ENCODE data around the gene MEIOB.

The MEIOB gene

DNA sequence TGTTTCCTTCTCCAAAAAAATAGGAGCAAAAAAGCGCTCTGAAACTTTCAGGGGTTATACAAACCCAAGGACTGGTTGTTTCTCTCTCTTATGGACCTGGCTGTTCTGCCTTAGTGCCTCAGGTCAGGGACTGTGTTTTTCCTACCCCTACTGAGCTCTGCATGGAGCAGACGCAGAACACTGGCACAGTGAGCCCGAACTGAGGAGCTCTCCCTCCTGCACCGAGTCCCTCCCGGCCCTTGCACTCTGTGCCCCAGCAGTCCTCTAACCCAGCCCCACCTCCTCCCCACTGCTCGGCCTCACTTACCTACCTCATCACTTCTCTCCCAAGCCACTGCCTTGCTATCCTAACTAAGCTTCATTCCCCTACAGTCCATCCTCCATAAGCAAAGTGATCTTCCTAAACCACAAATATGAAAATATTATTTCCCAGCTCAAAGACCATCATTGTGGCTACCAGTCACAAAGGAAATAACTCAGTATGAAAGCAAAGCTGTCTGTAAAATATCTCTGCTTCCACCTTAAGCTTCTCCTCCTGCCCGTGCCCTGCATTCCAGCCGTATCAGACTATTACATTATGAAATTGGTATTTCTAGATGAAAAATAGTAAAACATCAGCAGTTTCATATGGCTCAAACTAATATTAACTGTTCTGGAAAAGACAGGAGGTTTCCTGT, 13.6 kb downstream of the MEIOB start:
- in situ Hi-C loops (cut with HindIII; ENCODE audit: low pct_unique_long_range_greater_than_20kb, low sequenced_read_pairs), result no loop called here
- no peak for DNase-seq (ENCODE audit: low read depth in 1 of 2, low spot score in 1 of 2)
- no peak for TF ChIP-seq JUND (IDR thresholded peaks at IDR 0.05; ENCODE audit: low read depth)

DNA sequence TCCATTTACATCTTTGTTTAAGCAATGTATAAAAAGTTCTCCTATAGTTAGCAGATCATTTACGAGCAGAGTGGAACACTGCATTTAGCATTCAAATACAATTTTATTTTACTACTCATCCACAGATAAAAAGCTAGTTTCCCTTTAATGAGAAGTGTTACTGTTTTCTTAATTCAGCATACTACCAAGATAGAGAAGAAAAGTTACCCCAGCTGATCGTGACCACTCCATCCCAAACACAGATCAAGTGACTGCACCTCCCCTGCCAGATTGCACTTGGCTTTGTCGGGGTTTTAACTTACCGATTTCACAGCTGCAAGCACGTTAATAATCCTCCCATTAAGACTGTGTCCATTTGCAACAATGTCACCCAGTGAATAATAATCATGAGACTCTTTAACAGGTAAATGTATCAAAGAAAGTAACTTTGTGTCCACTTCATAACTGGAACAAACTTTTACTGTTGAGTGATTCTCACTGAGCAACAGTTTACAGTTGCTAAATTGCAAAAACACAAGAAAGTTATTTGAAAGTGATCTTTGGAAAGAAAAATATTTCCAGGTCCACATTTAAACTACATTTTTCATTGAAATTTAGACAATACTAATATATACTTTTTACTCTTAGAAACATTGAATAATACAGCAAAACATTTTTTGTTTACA, 14.4 kb downstream of the MEIOB start:
- in situ Hi-C loops (cut with HindIII; ENCODE audit: low pct_unique_long_range_greater_than_20kb, low sequenced_read_pairs), result no loop called here
- no peak for DNase-seq (ENCODE audit: low read depth in 1 of 2, low spot score in 1 of 2)
- TF ChIP-seq JUND (IDR thresholded peaks at IDR 0.05; ENCODE audit: low read depth), result no peak

DNA sequence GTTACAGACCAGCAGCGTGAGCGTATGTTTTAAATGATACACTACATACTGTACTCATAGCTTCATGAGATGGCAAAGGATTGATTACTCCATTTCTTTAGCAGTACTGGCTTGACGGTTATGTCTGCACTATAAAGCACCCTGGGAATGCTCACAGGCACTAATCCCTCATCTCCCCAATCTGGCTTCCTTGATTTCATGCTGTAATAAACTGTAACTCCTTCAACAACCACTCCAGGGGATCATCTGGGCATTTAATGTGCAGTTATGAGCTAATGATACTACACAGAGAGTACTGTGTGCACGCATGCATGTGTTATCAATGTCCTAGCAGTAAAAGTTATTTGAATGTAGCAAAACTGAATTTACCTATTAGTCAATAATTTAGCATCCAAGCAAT, 20.2 kb downstream of the MEIOB start:
- in situ Hi-C loops (cut with HindIII; ENCODE audit: low pct_unique_long_range_greater_than_20kb, low sequenced_read_pairs), result no loop called here
- DNase-seq (ENCODE audit: low read depth in 1 of 2, low spot score in 1 of 2), result no peak
- no peak for TF ChIP-seq JUND (IDR thresholded peaks at IDR 0.05; ENCODE audit: low read depth)

GRCh38 chr16:1850981-1851380, 21.0 kb downstream of the MEIOB start:
- no peak for TF ChIP-seq JUND (IDR thresholded peaks at IDR 0.05; ENCODE audit: low read depth)
- DNase-seq (ENCODE audit: low read depth in 1 of 2, low spot score in 1 of 2), result no peak
- in situ Hi-C loops (cut with HindIII; ENCODE audit: low pct_unique_long_range_greater_than_20kb, low sequenced_read_pairs), result no loop called here

- TF ChIP-seq JUND (IDR thresholded peaks at IDR 0.05; ENCODE audit: low read depth), result no peak
Observed at GRCh38 chr16:1846416-1846815, 25.5 kb downstream of the MEIOB start.

DNA sequence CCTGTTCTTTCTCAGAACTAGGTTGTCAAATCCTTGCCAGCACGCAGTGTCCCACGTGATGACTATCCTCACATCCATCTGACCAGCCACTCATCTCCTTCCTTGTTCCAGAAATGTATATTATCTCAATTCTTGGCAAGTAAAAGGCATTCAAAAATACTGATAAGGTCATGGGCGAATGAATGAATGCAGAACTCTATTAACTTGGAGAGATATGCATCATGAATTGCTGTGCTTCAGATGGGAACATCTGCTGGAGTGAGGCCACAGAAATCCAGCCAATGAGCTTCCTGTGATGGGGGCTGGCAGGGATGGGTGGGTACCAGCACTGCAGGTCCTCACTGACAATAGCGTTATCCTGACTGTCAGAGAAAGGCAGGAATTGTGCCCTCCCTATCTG, 26.0 kb downstream of the MEIOB start:
- no peak for TF ChIP-seq JUND (IDR thresholded peaks at IDR 0.05; ENCODE audit: low read depth)
- no peak for DNase-seq (ENCODE audit: low read depth in 1 of 2, low spot score in 1 of 2)
- in situ Hi-C loops (cut with HindIII; ENCODE audit: low pct_unique_long_range_greater_than_20kb, low sequenced_read_pairs), result no loop called here

More at GRCh38 chr16:1846416-1846815, 25.5 kb downstream of the MEIOB start:
- in situ Hi-C loops (cut with HindIII; ENCODE audit: low pct_unique_long_range_greater_than_20kb, low sequenced_read_pairs), result no loop called here
- no peak for DNase-seq (ENCODE audit: low read depth in 1 of 2, low spot score in 1 of 2)

- DNase-seq (ENCODE audit: low read depth in 1 of 2, low spot score in 1 of 2), result peak in 1 of 2 experiments; percentile 56
- in situ Hi-C loops (cut with HindIII; ENCODE audit: low pct_unique_long_range_greater_than_20kb, low sequenced_read_pairs), result no loop called here
- TF ChIP-seq JUND (IDR thresholded peaks at IDR 0.05; ENCODE audit: low read depth), result no peak
Observed at GRCh38 chr16:1839554-1839953, 32.4 kb downstream of the MEIOB start.

DNA sequence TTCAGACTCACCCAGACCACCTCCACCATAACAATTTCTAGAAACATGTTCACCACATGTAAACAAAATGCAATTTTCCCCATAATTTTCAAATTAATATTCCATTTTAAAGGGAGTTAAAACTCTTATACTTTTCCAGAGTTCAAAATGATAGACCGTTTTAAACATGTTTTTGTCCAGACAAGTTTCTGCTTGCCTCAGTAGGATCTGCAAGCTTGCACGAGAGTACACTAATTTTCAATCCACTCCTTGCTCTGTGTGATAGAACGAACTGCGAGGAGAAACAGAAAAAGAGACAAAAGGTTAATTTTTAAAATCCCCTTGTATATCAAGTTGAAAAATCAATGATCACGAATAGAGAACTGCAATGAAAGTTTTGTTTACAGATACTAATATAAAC, 37.9 kb downstream of the MEIOB start:
- DNase-seq (ENCODE audit: low read depth in 1 of 2, low spot score in 1 of 2), result no peak
- in situ Hi-C loops (cut with HindIII; ENCODE audit: low pct_unique_long_range_greater_than_20kb, low sequenced_read_pairs), result no loop called here
- no peak for TF ChIP-seq JUND (IDR thresholded peaks at IDR 0.05; ENCODE audit: low read depth)

DNA sequence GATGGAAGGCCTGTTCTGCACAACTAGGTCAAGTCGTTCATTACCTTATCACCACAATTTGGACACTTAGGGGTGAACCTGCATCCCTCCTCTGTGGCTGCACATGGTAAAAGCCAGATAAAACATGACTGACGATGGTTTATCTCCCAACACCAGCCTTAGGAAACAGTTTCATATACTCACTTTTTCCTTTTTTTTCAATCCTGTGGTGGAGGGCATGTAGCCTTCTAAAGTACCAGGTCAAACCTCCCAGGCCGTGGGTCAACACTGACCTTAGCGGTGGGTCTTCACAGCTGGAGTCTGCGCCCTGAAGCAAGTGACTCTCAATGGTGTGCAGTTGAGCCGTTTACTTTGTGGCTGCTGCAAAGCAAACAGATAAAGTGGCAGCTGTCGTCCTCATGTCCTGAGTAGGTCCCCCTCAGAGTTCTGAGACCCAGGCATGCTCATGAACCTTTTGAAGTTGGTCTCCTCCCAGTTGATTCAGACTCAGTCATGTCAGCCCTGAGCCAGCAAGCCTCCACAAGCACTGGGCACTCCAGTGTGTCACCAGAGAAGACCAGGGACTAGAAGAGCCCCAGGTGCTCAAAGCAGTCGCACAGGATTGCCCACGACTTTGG, 39.0 kb downstream of the MEIOB start:
- in situ Hi-C loops (cut with HindIII; ENCODE audit: low pct_unique_long_range_greater_than_20kb, low sequenced_read_pairs), result no loop called here
- no peak for DNase-seq (ENCODE audit: low read depth in 1 of 2, low spot score in 1 of 2)
- TF ChIP-seq JUND (IDR thresholded peaks at IDR 0.05; ENCODE audit: low read depth), result no peak

- TF ChIP-seq JUND (IDR thresholded peaks at IDR 0.05; ENCODE audit: low read depth), result no peak
- DNase-seq (ENCODE audit: low read depth in 1 of 2, low spot score in 1 of 2), result no peak
- in situ Hi-C loops (cut with HindIII; ENCODE audit: low pct_unique_long_range_greater_than_20kb, low sequenced_read_pairs), result no loop called here
Observed at GRCh38 chr16:1831186-1832075, 40.5 kb downstream of the MEIOB start.

- no peak for DNase-seq (ENCODE audit: low read depth in 1 of 2, low spot score in 1 of 2)
- no peak for TF ChIP-seq JUND (IDR thresholded peaks at IDR 0.05; ENCODE audit: low read depth)
- in situ Hi-C loops (cut with HindIII; ENCODE audit: low pct_unique_long_range_greater_than_20kb, low sequenced_read_pairs), result no loop called here
Observed at GRCh38 chr16:1830213-1830612, 41.8 kb downstream of the MEIOB start.

DNA sequence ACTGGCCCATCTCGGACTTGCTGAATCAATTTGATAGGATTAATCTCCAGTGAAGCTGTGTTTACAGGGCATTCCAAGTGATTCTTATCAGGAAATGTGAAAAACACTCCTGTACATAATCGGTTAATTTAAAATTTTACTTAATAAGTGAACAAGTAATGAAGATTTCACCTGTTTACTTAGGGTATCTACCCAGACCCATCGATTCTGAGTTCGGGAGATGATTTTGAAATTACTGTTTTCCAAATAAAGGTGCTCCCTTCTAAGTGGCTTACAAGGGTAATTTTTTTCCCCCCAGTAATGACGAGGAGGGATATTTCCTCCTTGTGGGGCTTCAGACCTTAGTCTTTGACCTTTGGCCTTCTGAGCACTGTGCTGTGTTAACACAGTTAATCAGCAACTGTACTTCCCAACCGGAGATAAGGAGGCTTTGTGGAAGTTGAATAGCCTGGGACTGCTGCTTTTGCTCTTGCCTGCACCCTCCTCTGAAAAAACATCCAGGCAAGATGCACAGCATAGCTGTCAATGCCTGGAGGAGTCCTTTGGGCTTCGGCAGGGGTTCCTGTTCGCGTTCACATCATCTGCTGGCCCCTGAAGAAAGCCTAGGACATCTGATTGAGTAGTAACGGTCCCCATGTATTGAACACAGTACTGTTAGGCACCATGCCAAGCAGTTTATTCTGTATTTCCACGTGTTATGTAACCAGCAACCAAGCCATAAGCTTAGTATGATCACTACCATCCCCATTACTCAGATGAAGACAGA, 43.1 kb downstream of the MEIOB start:
- no peak for TF ChIP-seq JUND (IDR thresholded peaks at IDR 0.05; ENCODE audit: low read depth)
- in situ Hi-C loops (cut with HindIII; ENCODE audit: low pct_unique_long_range_greater_than_20kb, low sequenced_read_pairs), result no loop called here
- DNase-seq (ENCODE audit: low read depth in 1 of 2, low spot score in 1 of 2), result no peak

Measured in T47D (cell line).